HEK293 (cell line): ENCODE results near the gene KLF2.

Experiments used
- CTCF ChIA-PET: fragments of 350-600 bp; formaldehyde crosslinking; extraction: SDS; loops from one replicate; lab custom pipeline; 2021; ENCODE audit warnings: antibody characterized with exemption; lab: Yijun Ruan, JAX
- POLR2A ChIA-PET: fragments of 300-600 bp; formaldehyde crosslinking; extraction: SDS; loops from one replicate; lab custom pipeline; 2020; ENCODE audit warnings: antibody characterized with exemption, inconsistent platforms; lab: Yijun Ruan, JAX
- H3K27ac ChIP-seq: fragments of 200-500 bp; sonication (Bioruptor generic); 2 replicates; pipeline ENCODE4 v1.5.1; 2014; ENCODE audit warnings: low read depth, low read length, control low read depth, inconsistent platforms; ENCODE audit errors: extremely low read depth
- H3K36me3 ChIP-seq, 2 experiments: fragments of 200-500 bp in 1 of 2; sonication (Bioruptor generic) in 1 of 2; 1 replicate in 1 of 2; 2 replicates in 1 of 2; pipeline ENCODE4 v1.5.1; 2014 to 2017; ENCODE audit warnings: inconsistent platforms in 2 of 2, low read length in 2 of 2; ENCODE audit not compliant: control insufficient read depth in 2 of 2, insufficient read depth in 1 of 2
- H3K4me1 ChIP-seq: fragments of 200-500 bp; sonication (Bioruptor generic); 2 replicates; pipeline ENCODE4 v1.5.1; 2014; ENCODE audit warnings: mild to moderate bottlenecking, low read length, inconsistent platforms; ENCODE audit not compliant: control insufficient read depth, insufficient read depth
- H3K4me3 ChIP-seq: 2 replicates; pipeline ENCODE4 v1.5.1; 2011; ENCODE audit warnings: low read depth, mild to moderate bottlenecking, control low read depth, low read length, moderate library complexity
- H3K9me3 ChIP-seq: fragments of 200-500 bp; sonication (Bioruptor generic); 2 replicates; pipeline ENCODE4 v1.5.1; 2014; ENCODE audit warnings: low read depth, low read length, inconsistent platforms; ENCODE audit not compliant: control insufficient read depth, insufficient read depth
- ATF2 ChIP-seq: fragments of 450-650 bp; formaldehyde crosslinking; IDR thresholded peaks from 2 replicates; pipeline ENCODE4 v1.5.1; 2016; ENCODE audit warnings: missing biosample characterization, missing genetic modification characterization, low read depth
- EGR2 ChIP-seq: fragments of 450-650 bp; formaldehyde crosslinking; IDR thresholded peaks from 2 replicates; pipeline ENCODE4 v1.5.1; 2016; ENCODE audit warnings: low read depth, missing biosample characterization, missing genetic modification characterization
- GLIS1 ChIP-seq: fragments of 450-650 bp; formaldehyde crosslinking; IDR thresholded peaks from 2 replicates; pipeline ENCODE4 v1.5.1; 2016; ENCODE audit warnings: missing biosample characterization, missing genetic modification characterization
- KLF1 ChIP-seq: fragments of 450-650 bp; formaldehyde crosslinking; IDR thresholded peaks from 2 replicates; pipeline ENCODE4 v1.5.1; 2016; ENCODE audit warnings: missing biosample characterization, missing genetic modification characterization
- OVOL3 ChIP-seq: fragments of 450-650 bp; formaldehyde crosslinking; IDR thresholded peaks from 2 replicates; pipeline ENCODE4 v1.5.1; 2016; ENCODE audit warnings: missing biosample characterization, missing genetic modification characterization
- PRDM10 ChIP-seq: fragments of 450-650 bp; formaldehyde crosslinking; IDR thresholded peaks from 2 replicates; pipeline ENCODE4 v1.5.1; 2016; ENCODE audit warnings: missing biosample characterization, missing genetic modification characterization
- ZBTB20 ChIP-seq: fragments of 450-650 bp; formaldehyde crosslinking; IDR thresholded peaks from 2 replicates; pipeline ENCODE4 v1.5.1; 2016; ENCODE audit warnings: missing biosample characterization, missing genetic modification characterization
- ZFHX2 ChIP-seq: fragments of 450-650 bp; formaldehyde crosslinking; conservative IDR thresholded peaks from 2 replicates; pipeline ENCODE4 v1.5.1; 2016; ENCODE audit warnings: missing biosample characterization, missing genetic modification characterization
- ZFP41 ChIP-seq: fragments of 450-650 bp; formaldehyde crosslinking; IDR thresholded peaks from 2 replicates; pipeline ENCODE4 v1.5.1; 2016; ENCODE audit warnings: missing biosample characterization, missing genetic modification characterization, borderline replicate concordance
- ZNF146 ChIP-seq: fragments of 450-650 bp; formaldehyde crosslinking; IDR thresholded peaks from 2 replicates; pipeline ENCODE4 v1.5.1; 2016; ENCODE audit warnings: missing biosample characterization, missing genetic modification characterization
- ZNF157 ChIP-seq: fragments of 450-650 bp; formaldehyde crosslinking; IDR thresholded peaks from 2 replicates; pipeline ENCODE4 v1.5.1; 2016; ENCODE audit warnings: missing biosample characterization, missing genetic modification characterization
- ZNF274 ChIP-seq, 2 experiments: fragments of 200-500 bp in 1 of 2; fragments of 450-650 bp in 1 of 2; sonication (Bioruptor generic) in 1 of 2; formaldehyde crosslinking in 1 of 2; IDR thresholded peaks; 2 replicates each; pipeline versions ENCODE4 v1.5.1 to v1.6.1; 2014 to 2016; ENCODE audit warnings: borderline replicate concordance in 1 of 2, inconsistent platforms in 1 of 2, low read length in 1 of 2, missing biosample characterization in 1 of 2, missing genetic modification characterization in 1 of 2
- ZNF510 ChIP-seq: fragments of 450-650 bp; formaldehyde crosslinking; IDR thresholded peaks from 2 replicates; pipeline ENCODE4 v1.5.1; 2018; ENCODE audit warnings: mild to moderate bottlenecking, missing genetic modification characterization, missing biosample characterization; ENCODE audit not compliant: insufficient replicate concordance
- ZNF529 ChIP-seq: fragments of 450-650 bp; formaldehyde crosslinking; IDR thresholded peaks from 2 replicates; pipeline ENCODE4 v1.5.1; 2017; ENCODE audit warnings: missing genetic modification characterization, missing biosample characterization; ENCODE audit not compliant: insufficient replicate concordance
- ZNF621 ChIP-seq: fragments of 450-650 bp; formaldehyde crosslinking; IDR thresholded peaks from 2 replicates; pipeline ENCODE4 v1.5.1; 2017; ENCODE audit warnings: missing biosample characterization, missing genetic modification characterization
- ZNF654 ChIP-seq: fragments of 450-650 bp; formaldehyde crosslinking; IDR thresholded peaks from 2 replicates; pipeline ENCODE4 v1.5.1; 2016; ENCODE audit warnings: low read depth, missing biosample characterization, missing genetic modification characterization
- ZNF777 ChIP-seq: fragments of 450-650 bp; formaldehyde crosslinking; IDR thresholded peaks from 2 replicates; pipeline ENCODE4 v1.5.1; 2017; ENCODE audit warnings: missing biosample characterization, missing genetic modification characterization, borderline replicate concordance
- TF ChIP-seq, protein P1 (sequence below): fragments of 450-650 bp; IDR thresholded peaks from 2 replicates; pipeline ENCODE4 v1.5.1; 2018; ENCODE audit warnings: missing biosample characterization, mild to moderate bottlenecking, missing genetic modification characterization

KLF2 gene

DNA sequence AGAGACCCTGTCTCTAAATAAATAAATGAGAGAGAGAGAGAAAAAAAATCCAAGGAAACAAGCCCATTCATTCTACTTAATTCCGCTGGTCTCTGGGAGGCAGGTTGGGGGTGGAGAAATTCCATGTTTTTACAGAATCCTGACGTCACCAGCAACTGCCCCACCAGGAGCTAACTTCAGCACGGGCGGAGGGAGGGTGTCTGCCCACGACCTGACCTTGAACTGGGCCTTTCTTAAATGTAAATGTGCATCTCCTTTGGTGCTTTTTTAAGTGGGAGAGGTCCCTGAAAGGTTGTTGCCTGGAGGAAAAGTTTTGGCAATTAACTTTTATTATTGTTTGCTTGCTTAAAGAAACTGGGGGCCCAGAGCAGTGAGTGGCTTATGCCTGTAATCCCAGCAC is 15.5 kb downstream of the KLF2 start:
- Histone ChIP-seq H3K36me3 (no peaks in the 10 kb centered on the region), H3K4me1 (no peaks in the 10 kb centered on the region), H3K4me3 (no peak overlapping the region), H3K9me3 (no peaks in the 10 kb centered on the region), H3K27ac (no peak overlapping the region)
- TF ChIP-seq ATF2 (tag by site-specific recombination) (peak; percentile 59; the same call in 1 of the 2 replicates), EGR2 (tag by site-specific recombination) (peak; percentile 47; the same call in 1 of the 2 replicates), GLIS1 (tag by site-specific recombination) (peak; percentile 35), ZNF654 (tag by site-specific recombination) (no peak), ZFHX2 (tag by site-specific recombination) (peak; percentile 43), ZNF777 (tag by site-specific recombination) (no peak)
- POLR2A ChIA-PET = interaction anchor here (0.5 to 0.6 kb wide), 2 partner anchors 58 to 151 kb away, joined by 3 to 4 read pairs; no protein-coding TSS in a partner anchor
- CTCF ChIA-PET = interaction anchor here (0.7 kb wide), 1 partner anchor 43 kb away, joined by 4 read pairs; no protein-coding TSS in a partner anchor

- Histone ChIP-seq H3K4me3 (no peak overlapping the region), H3K36me3 (no peaks in the 10 kb centered on the region), H3K9me3 (no peaks in the 10 kb centered on the region), H3K27ac (no peak overlapping the region), H3K4me1 (no peaks in the 10 kb centered on the region)
- CTCF ChIA-PET = interaction anchor here (0.6 to 0.7 kb wide), 2 partner anchors 19 to 42 kb away, joined by 3 to 4 read pairs; no protein-coding TSS in a partner anchor
- TF ChIP-seq KLF1 (tag by site-specific recombination) (no peak), ZFP41 (no peak), ZNF146 (tag by site-specific recombination) (peak; percentile 98)
- POLR2A ChIA-PET = interaction anchor here (0.6 kb wide), 1 partner anchor 152 kb away, joined by 4 read pairs; no protein-coding TSS in a partner anchor
Measured at GRCh38 chr19:16340654-16341053, 16.0 kb downstream of the KLF2 start.

DNA sequence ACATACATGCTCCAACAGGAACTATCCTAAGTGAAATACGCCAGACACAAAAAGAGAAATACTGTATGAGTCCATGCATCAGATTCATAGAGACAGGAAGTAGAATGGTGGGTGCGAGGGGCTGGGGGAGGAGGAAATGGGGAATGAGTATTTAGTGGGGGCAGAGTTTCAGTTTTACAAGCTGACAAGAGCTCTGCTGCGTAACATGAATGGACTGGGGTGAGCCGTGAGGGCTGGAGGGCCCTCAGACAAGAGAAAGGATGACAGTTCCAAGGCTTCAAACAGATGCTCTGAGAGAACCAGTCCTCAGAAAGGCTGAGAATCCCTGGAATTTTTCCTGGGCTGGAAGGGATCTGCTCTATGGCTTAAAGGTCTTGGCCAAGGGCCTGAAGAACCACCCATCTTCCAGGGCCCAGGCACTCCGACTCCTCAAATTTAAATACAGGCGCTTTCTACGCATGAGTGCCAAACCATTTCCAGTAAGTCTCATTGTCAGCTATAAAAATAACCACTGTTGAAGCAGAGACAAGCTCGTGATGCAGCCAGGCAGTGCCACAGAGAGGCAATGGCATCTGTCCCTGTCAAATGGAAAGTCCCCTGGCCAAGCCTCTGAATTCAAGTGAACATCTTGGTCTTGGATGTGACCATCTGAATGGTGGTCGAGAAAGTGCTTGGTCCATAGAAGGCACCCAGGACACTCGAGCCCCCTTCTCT is 17.5 kb downstream of the KLF2 start:
- TF ChIP-seq ZNF274 (IDR thresholded peaks at IDR 0.05; ENCODE audit: low read length) (no peak), ZNF274 (tag by site-specific recombination; IDR thresholded peaks at IDR 0.05; ENCODE audit: borderline replicate concordance) (no peak), ZNF157 (tag by site-specific recombination) (0 out of 2 replicates have a peak, but pooled peaks have one; percentile 56), EGR2 (tag by site-specific recombination) (0 out of 2 replicates have a peak, but pooled peaks have one; percentile 21)
- TF ChIP-seq, protein P1, sequence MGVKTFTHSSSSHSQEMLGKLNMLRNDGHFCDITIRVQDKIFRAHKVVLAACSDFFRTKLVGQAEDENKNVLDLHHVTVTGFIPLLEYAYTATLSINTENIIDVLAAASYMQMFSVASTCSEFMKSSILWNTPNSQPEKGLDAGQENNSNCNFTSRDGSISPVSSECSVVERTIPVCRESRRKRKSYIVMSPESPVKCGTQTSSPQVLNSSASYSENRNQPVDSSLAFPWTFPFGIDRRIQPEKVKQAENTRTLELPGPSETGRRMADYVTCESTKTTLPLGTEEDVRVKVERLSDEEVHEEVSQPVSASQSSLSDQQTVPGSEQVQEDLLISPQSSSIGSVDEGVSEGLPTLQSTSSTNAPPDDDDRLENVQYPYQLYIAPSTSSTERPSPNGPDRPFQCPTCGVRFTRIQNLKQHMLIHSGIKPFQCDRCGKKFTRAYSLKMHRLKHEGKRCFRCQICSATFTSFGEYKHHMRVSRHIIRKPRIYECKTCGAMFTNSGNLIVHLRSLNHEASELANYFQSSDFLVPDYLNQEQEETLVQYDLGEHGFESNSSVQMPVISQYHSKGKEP (tag by site-specific recombination) = peak; percentile 54; the same call in 1 of the 2 replicates
- Histone ChIP-seq H3K9me3 (no peaks in the 10 kb centered on the region), H3K27ac (no peak overlapping the region), H3K36me3 (no peaks in the 10 kb centered on the region), H3K4me3 (no peak overlapping the region), H3K4me1 (no peaks in the 10 kb centered on the region)
- POLR2A ChIA-PET = no interaction called here
- CTCF ChIA-PET = no interaction called here

GRCh38 chr19:16343156-16343555 is 18.5 kb downstream of the KLF2 start:
- Histone ChIP-seq H3K36me3 (no peaks in the 10 kb centered on the region), H3K4me1 (no peaks in the 10 kb centered on the region), H3K27ac (no peak overlapping the region), H3K4me3 (no peak overlapping the region), H3K9me3 (no peaks in the 10 kb centered on the region)
- ChIA-PET POLR2A (no interaction called here), CTCF (interaction anchor here (0.6 kb wide), 1 partner anchor 99 kb away, joined by 5 read pairs; no protein-coding TSS in a partner anchor)
- no peak for TF ChIP-seq ZNF510 (tag by site-specific recombination)
- no peak for TF ChIP-seq ZNF621 (tag by site-specific recombination)
- TF ChIP-seq OVOL3 (tag by site-specific recombination) = no peak
- TF ChIP-seq PRDM10 (tag by site-specific recombination) = no peak
- TF ChIP-seq ZNF529 = no peak
- TF ChIP-seq ZBTB20 = no peak
